CD14-positive monocyte (primary cell): ENCODE measurements around the gene HDGFL3. TPM values are rescaled to one million over a fixed set of nuclear protein-coding genes. Genes with fewer than 3 reads are reported as not detected.
"Not testable (repeated sequence)": the region's sequence is repeated elsewhere in the genome, so short reads cannot be mapped to it uniquely, and the experiment has no call there.

ENCODE experiments used
- DNase-seq, 3 donors: peaks; one replicate each; pipeline ENCODE4 v3.0.0-alpha.2; 2011 to 2022
- H2AFZ ChIP-seq: 2 replicates; pipeline ENCODE4 v1.6.0; 2012; ENCODE audit warnings: mild to moderate bottlenecking, low read depth, low read length, inconsistent platforms; ENCODE audit not compliant: insufficient read depth, poor library complexity, severe bottlenecking
- H3K27ac ChIP-seq, 2 donors: 1 replicate in 1 of 2; 2 replicates in 1 of 2; pipeline ENCODE4 v1.5.1; 2012 to 2013; ENCODE audit warnings: low read length in 2 of 2, control low read depth in 1 of 2, inconsistent platforms in 1 of 2, low read depth in 1 of 2, mild to moderate bottlenecking in 1 of 2
- H3K27me3 ChIP-seq, 2 donors: one replicate each; pipeline versions ENCODE4 v1.6.0 to v1.6.1; 2011 to 2013; ENCODE audit warnings: low read length in 2 of 2; ENCODE audit not compliant: control insufficient read depth in 2 of 2, insufficient read depth in 2 of 2
- H3K36me3 ChIP-seq, 2 donors: replicated peaks in 1 of 2; 1 replicate in 1 of 2; 2 replicates in 1 of 2; pipeline versions ENCODE4 v1.5.1 to v1.6.1; 2012 to 2013; ENCODE audit warnings: low read length in 2 of 2, control low read depth in 1 of 2, inconsistent platforms in 1 of 2, mild to moderate bottlenecking in 1 of 2; ENCODE audit not compliant: insufficient read depth in 2 of 2, control insufficient read depth in 1 of 2
- H3K4me1 ChIP-seq, 2 donors: 1 replicate in 1 of 2; 2 replicates in 1 of 2; pipeline versions ENCODE4 v1.5.1 to v1.6.1; 2012 to 2013; ENCODE audit warnings: low read length in 2 of 2, control low read depth in 1 of 2, inconsistent platforms in 1 of 2, mild to moderate bottlenecking in 1 of 2, moderate library complexity in 1 of 2; ENCODE audit not compliant: insufficient read depth in 2 of 2, control insufficient read depth in 1 of 2
- H3K4me2 ChIP-seq: replicated peaks from 2 replicates; pipeline ENCODE3; 2012; ENCODE audit warnings: low read length, moderate library complexity, mild to moderate bottlenecking; ENCODE audit not compliant: poor library complexity, severe bottlenecking; ENCODE audit errors: extremely low read depth
- H3K4me3 ChIP-seq, 3 experiments: fragments of 200-600 bp in 1 of 3; sonication (generic) in 1 of 3; replicated peaks in 1 of 3; 1 replicate in 2 of 3; 2 replicates in 1 of 3; pipeline ENCODE4 v1.5.1; 2011 to 2013; ENCODE audit warnings: low read length in 3 of 3, mild to moderate bottlenecking in 3 of 3, control low read depth in 2 of 3, low read depth in 2 of 3, inconsistent platforms in 1 of 3, moderate library complexity in 1 of 3
- H3K79me2 ChIP-seq: 2 replicates; pipeline ENCODE4 v1.6.0; 2012; ENCODE audit warnings: mild to moderate bottlenecking, control low read depth, inconsistent platforms, low read length, moderate library complexity; ENCODE audit not compliant: insufficient read depth
- H3K9ac ChIP-seq: 2 replicates; pipeline ENCODE4 v1.6.0; 2017; ENCODE audit warnings: low read length, mild to moderate bottlenecking; ENCODE audit not compliant: insufficient read depth, poor library complexity, severe bottlenecking
- H3K9me3 ChIP-seq, 2 donors: replicated peaks in 1 of 2; 1 replicate in 1 of 2; 2 replicates in 1 of 2; pipeline versions ENCODE4 v1.5.1 to v1.6.1; 2012 to 2013; ENCODE audit warnings: low read length in 2 of 2, control low read depth in 1 of 2; ENCODE audit not compliant: control insufficient read depth in 1 of 2, insufficient read depth in 1 of 2
- H4K20me1 ChIP-seq: 2 replicates; pipeline ENCODE4 v1.6.0; 2012; ENCODE audit warnings: mild to moderate bottlenecking, low read length, control low read depth, moderate library complexity; ENCODE audit not compliant: insufficient read depth
- H3K27ac Mint-ChIP-seq, 7 donors: one replicate each; pipeline ENCODE4 v1.8.0; 2020; ENCODE audit warnings: mild to moderate bottlenecking in 7 of 7, mixed read lengths in 7 of 7, moderate library complexity in 6 of 7, inconsistent platforms in 2 of 7
- H3K27me3 Mint-ChIP-seq, 3 donors: one replicate each; pipeline ENCODE4 v1.8.0; 2021 to 2022; ENCODE audit warnings: low read depth in 3 of 3, mild to moderate bottlenecking in 3 of 3, mixed read lengths in 3 of 3, moderate library complexity in 3 of 3, inconsistent platforms in 1 of 3
- H3K36me3 Mint-ChIP-seq, 2 donors: one replicate each; pipeline ENCODE4 v1.8.0; 2020; ENCODE audit warnings: mixed read lengths in 2 of 2, inconsistent platforms in 1 of 2, mild to moderate bottlenecking in 1 of 2
- H3K4me1 Mint-ChIP-seq: one replicate; pipeline ENCODE4 v1.8.0; 2020; ENCODE audit warnings: mild to moderate bottlenecking, mixed read lengths
- H3K4me3 Mint-ChIP-seq, 2 donors: one replicate each; pipeline ENCODE4 v1.8.0; 2020; ENCODE audit warnings: mild to moderate bottlenecking in 2 of 2, mixed read lengths in 2 of 2, moderate library complexity in 1 of 2
- H3K9me3 Mint-ChIP-seq, 7 donors: one replicate each; pipeline ENCODE4 v1.8.0; 2020 to 2022; ENCODE audit warnings: mixed read lengths in 7 of 7, mild to moderate bottlenecking in 6 of 7, moderate library complexity in 6 of 7, inconsistent platforms in 2 of 7
- WGBS: methylation state at CpG from one replicate; pipeline ENCODE4 v1.1.5; 2013; ENCODE audit warnings: missing lambda C conversion rate; ENCODE audit not compliant: insufficient coverage; 5-methylcytosine and 5-hydroxymethylcytosine counted together
- intact Hi-C, 2 donors: fragments of 100-400 bp; cut with micrococcal nuclease; formaldehyde crosslinking; loops; one replicate each; pipeline versions ENCODE4 v1.15.0 to v1.15.1; 2023
- polyA plus RNA-seq, 3 donors: library from polyadenylated mRNA; depleted of rRNA in 1 of 3; unstranded in 2 of 3; stranded (reverse) in 1 of 3; fragments of 300-500 nt in 2 of 3; fragments of >200 nt in 1 of 3; fragmentation: Illumina TruSeq in 2 of 3; gene quantifications; 1 replicate in 2 of 3; 2 replicates in 1 of 3; pipeline ENCODE4 v1.2.3, GENCODE V29; 2012 to 2021
- TF ChIP-seq, protein P1 (sequence below): fragments of 200-600 bp; IDR thresholded peaks from one replicate; pipeline ENCODE4 v1.8.0; 2022; ENCODE audit warnings: antibody characterized with exemption, mild to moderate bottlenecking

The HDGFL3 gene
- polyA plus RNA-seq, 3 donors = 0.35 to 1.1 (median 0.69) TPM

DNA sequence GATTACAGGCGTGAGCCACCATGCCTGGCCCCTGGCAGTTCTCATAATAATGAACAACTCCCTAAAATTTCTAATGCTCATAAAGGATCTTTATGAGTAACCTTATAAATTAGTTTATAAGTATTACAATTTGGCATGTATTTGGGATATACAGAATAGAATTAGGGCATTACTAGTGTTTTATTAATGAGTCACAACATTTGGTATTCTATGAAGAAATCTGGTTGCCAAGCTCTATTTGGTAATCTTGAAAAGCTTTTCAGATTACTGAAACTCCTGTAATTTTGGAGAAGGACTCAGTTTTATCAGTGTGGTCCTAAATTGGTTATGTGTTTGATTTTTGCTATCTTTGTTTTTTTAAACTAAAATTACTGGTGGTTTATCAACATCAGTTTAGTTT is 54.3 kb downstream of the HDGFL3 start:
- intact Hi-C loops = no loop called here
- TF ChIP-seq, protein P1, sequence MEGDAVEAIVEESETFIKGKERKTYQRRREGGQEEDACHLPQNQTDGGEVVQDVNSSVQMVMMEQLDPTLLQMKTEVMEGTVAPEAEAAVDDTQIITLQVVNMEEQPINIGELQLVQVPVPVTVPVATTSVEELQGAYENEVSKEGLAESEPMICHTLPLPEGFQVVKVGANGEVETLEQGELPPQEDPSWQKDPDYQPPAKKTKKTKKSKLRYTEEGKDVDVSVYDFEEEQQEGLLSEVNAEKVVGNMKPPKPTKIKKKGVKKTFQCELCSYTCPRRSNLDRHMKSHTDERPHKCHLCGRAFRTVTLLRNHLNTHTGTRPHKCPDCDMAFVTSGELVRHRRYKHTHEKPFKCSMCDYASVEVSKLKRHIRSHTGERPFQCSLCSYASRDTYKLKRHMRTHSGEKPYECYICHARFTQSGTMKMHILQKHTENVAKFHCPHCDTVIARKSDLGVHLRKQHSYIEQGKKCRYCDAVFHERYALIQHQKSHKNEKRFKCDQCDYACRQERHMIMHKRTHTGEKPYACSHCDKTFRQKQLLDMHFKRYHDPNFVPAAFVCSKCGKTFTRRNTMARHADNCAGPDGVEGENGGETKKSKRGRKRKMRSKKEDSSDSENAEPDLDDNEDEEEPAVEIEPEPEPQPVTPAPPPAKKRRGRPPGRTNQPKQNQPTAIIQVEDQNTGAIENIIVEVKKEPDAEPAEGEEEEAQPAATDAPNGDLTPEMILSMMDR = no peak

DNA sequence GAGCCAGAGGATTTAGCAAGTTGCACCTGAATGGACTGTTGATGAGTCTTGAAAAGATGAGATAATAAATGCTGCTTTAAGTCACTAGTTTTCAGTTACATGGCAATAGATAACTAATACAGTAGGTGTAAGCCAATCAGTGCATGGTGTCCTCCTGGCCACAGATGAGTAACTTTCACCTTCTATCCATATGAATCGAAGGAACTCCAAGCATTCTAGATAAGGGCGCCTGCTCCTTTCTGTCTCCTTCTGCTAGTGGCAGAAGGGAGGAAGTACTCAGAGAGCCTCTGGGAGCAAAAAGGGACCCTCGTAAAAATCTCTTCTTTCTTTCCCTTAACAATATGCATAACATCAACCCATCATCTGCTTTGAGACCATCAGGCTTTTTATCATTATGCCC is 62.9 kb downstream of the HDGFL3 start:
- H3K9me3 Mint-ChIP-seq = peaks cover 0 to 9% (median 0%) of the 10 kb centered on the region in 7 donors
- H3K4me3 Mint-ChIP-seq = no peak overlapping the region
- Histone ChIP-seq H4K20me1 (no peaks in the 10 kb centered on the region), H3K9me3 (no peaks in the 10 kb centered on the region), H3K27me3 (no peaks in the 10 kb centered on the region), H3K4me1 (no peaks in the 10 kb centered on the region), H3K36me3 (no peaks in the 10 kb centered on the region), H3K27ac (no peak overlapping the region), H3K4me3 (no peak overlapping the region), H3K9ac (no peak overlapping the region), H3K4me2 (no peak overlapping the region), H3K79me2 (no peaks in the 10 kb centered on the region), H2AFZ (no peak overlapping the region)
- WGBS = 100% methylated on average over 1 of the region's 3 CpGs
- no peak overlapping the region for H3K27ac Mint-ChIP-seq
- no peaks in the 10 kb centered on the region for H3K4me1 Mint-ChIP-seq
- intact Hi-C loops = no loop called here
- H3K27me3 Mint-ChIP-seq = peaks cover 2% of the 10 kb centered on the region in 3 donors
- H3K36me3 Mint-ChIP-seq = peaks cover 0 to 2% of the 10 kb centered on the region in 2 donors
- no peak for DNase-seq
- TF ChIP-seq, protein P1 = no peak

More for the DNA sequence above, 54.3 kb downstream of the HDGFL3 start:
- H3K27ac ChIP-seq = no peak overlapping the region
- H3K9ac ChIP-seq = no peak overlapping the region
- H3K36me3 ChIP-seq = no peaks in the 10 kb centered on the region
- H3K4me3 ChIP-seq = no peak overlapping the region
- H3K9me3 Mint-ChIP-seq = no peaks in the 10 kb centered on the region
- no CpG with 5 or more reads among the region's 1 CpG for WGBS
- no peak overlapping the region for H3K4me3 Mint-ChIP-seq
- H2AFZ ChIP-seq = no peak overlapping the region
- H3K36me3 Mint-ChIP-seq = peaks cover 3 to 6% of the 10 kb centered on the region in 2 donors
- no peaks in the 10 kb centered on the region for H3K4me1 ChIP-seq
- H3K4me2 ChIP-seq = no peak overlapping the region
- H3K9me3 ChIP-seq = no peaks in the 10 kb centered on the region
- no peak for DNase-seq
- H4K20me1 ChIP-seq = no peaks in the 10 kb centered on the region
- H3K4me1 Mint-ChIP-seq = no peaks in the 10 kb centered on the region
- no peaks in the 10 kb centered on the region for H3K27me3 ChIP-seq
- H3K79me2 ChIP-seq = no peaks in the 10 kb centered on the region
- no peaks in the 10 kb centered on the region for H3K27me3 Mint-ChIP-seq
- no peak overlapping the region for H3K27ac Mint-ChIP-seq

DNA sequence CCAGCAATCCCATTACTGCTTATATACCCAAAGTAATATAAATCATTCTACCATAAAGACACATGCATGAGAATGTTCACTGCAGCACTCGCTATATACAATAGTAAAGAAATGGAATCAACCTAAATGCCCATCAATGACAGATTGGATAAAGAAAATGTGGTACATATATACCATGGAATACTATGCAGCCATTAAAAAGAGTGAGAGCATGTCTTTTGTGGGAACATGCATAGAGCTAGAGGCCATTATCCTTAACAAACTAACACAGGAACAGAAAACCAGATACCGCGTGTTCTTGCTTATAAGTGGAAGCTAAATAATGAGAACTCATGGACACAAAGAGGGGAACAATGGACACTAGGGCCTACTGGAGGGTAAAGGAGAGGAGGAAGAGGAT is 65.5 kb downstream of the HDGFL3 start:
- H3K27me3 Mint-ChIP-seq, H2AFZ ChIP-seq, H3K9me3 Mint-ChIP-seq, H3K36me3 Mint-ChIP-seq, DNase-seq, H3K9me3 ChIP-seq, H3K4me1 Mint-ChIP-seq, H3K79me2 ChIP-seq, H4K20me1 ChIP-seq, intact Hi-C loops, H3K4me3 Mint-ChIP-seq, H3K4me2 ChIP-seq, H3K4me1 ChIP-seq, H3K27ac Mint-ChIP-seq, H3K27me3 ChIP-seq, H3K27ac ChIP-seq, H3K4me3 ChIP-seq, H3K9ac ChIP-seq: not testable (repeated sequence)
- peaks cover 3 to 17% of the 10 kb centered on the region in 2 donors for H3K36me3 ChIP-seq
- no CpG with 5 or more reads among the region's 3 CpGs for WGBS
